H1 (cell line): ENCODE data around the gene SH3BP2. TPM values are rescaled to one million over a fixed set of nuclear protein-coding genes. Genes with fewer than 3 reads are reported as not detected.

Source experiments
- CTCF ChIA-PET: fragments of 300-600 bp; sonication (Branson Sonifier 250); formaldehyde crosslinking; loops from one replicate; lab custom pipeline; 2021; ENCODE audit not compliant: partially characterized antibody; lab: Charles Lee
- POLR2A ChIA-PET: fragments of 300-600 bp; sonication (Branson Sonifier 250); formaldehyde crosslinking; loops from one replicate; lab custom pipeline; 2021; ENCODE audit warnings: inconsistent platforms; ENCODE audit not compliant: partially characterized antibody; lab: Charles Lee
- DNase-seq, 2 experiments: peaks; one replicate each; pipeline versions ENCODE4 v3.0.0 to v3.0.0-alpha.2; 2010 to 2022; ENCODE audit warnings: low spot score in 2 of 2, low read depth in 1 of 2, mixed read lengths in 1 of 2
- FAIRE-seq: peaks from 2 replicates; lab custom pipeline; 2011; peaks lifted over from hg19 to GRCh38; lab: Jason Lieb, UNC
- H2AFZ ChIP-seq: 2 replicates; pipeline ENCODE4 v1.8.1; 2012; ENCODE audit warnings: low read length, inconsistent platforms
- H2AK5ac ChIP-seq: 2 replicates; pipeline ENCODE4 v1.6.1; 2013; ENCODE audit warnings: low read depth, low read length
- H2BK120ac ChIP-seq: replicated peaks from 2 replicates; pipeline ENCODE3; 2013; ENCODE audit warnings: low read depth, low read length, inconsistent platforms
- H2BK12ac ChIP-seq: 2 replicates; pipeline ENCODE4 v1.6.1; 2013; ENCODE audit warnings: low read depth, low read length
- H2BK15ac ChIP-seq: 2 replicates; pipeline ENCODE4 v1.6.1; 2013; ENCODE audit warnings: low read length
- H2BK20ac ChIP-seq: 2 replicates; pipeline ENCODE4 v1.6.1; 2013; ENCODE audit warnings: low read length
- H2BK5ac ChIP-seq: 2 replicates; pipeline ENCODE4 v1.6.1; 2013; ENCODE audit warnings: low read depth, low read length
- H3K14ac ChIP-seq: 2 replicates; pipeline ENCODE4 v1.6.1; 2013; ENCODE audit warnings: inconsistent platforms; ENCODE audit not compliant: insufficient read length
- H3K18ac ChIP-seq: 2 replicates; pipeline ENCODE4 v1.6.1; 2013; ENCODE audit warnings: low read length; ENCODE audit errors: extremely low read depth
- H3K23ac ChIP-seq: 2 replicates; pipeline ENCODE4 v1.6.1; 2013; ENCODE audit warnings: inconsistent platforms; ENCODE audit not compliant: insufficient read length
- H3K23me2 ChIP-seq: 2 replicates; pipeline ENCODE4 v1.6.1; 2013; ENCODE audit warnings: low read depth, low read length
- H3K27ac ChIP-seq: 2 replicates; pipeline ENCODE4 v1.6.1; 2011; ENCODE audit warnings: low read depth, low read length, inconsistent platforms
- H3K27me3 ChIP-seq, 4 experiments: replicated peaks in 1 of 4; 1 replicate in 1 of 4; 2 replicates in 3 of 4; pipeline versions ENCODE4 v1.6.1 to v1.8.1; 2011 to 2013; ENCODE audit warnings: low read length in 3 of 4, mild to moderate bottlenecking in 3 of 4, inconsistent platforms in 2 of 4, mixed read lengths in 2 of 4, moderate library complexity in 1 of 4; ENCODE audit not compliant: control insufficient read depth in 3 of 4, insufficient read depth in 3 of 4; ENCODE audit errors: extremely low read depth in 1 of 4
- H3K36me3 ChIP-seq, 4 experiments: 2 replicates each; pipeline versions ENCODE4 v1.6.1 to v1.8.1; 2011 to 2013; ENCODE audit warnings: mild to moderate bottlenecking in 4 of 4, low read length in 3 of 4, moderate library complexity in 2 of 4, control low read depth in 1 of 4, inconsistent platforms in 1 of 4; ENCODE audit not compliant: insufficient read depth in 4 of 4, control insufficient read depth in 2 of 4
- H3K4ac ChIP-seq: replicated peaks from 2 replicates; pipeline ENCODE3; 2013; ENCODE audit warnings: low read length, low read depth, mixed read lengths, inconsistent platforms; ENCODE audit not compliant: insufficient read length
- H3K4me1 ChIP-seq, 4 experiments: replicated peaks in 1 of 4; 1 replicate in 1 of 4; 2 replicates in 3 of 4; pipeline versions ENCODE4 v1.6.1 to v1.8.1; 2011 to 2013; ENCODE audit warnings: low read length in 3 of 4, inconsistent platforms in 2 of 4, mixed read lengths in 1 of 4; ENCODE audit not compliant: insufficient read depth in 4 of 4, control insufficient read depth in 3 of 4
- H3K4me2 ChIP-seq, 2 experiments: 2 replicates each; pipeline versions ENCODE4 v1.6.1 to v1.8.1; 2011 to 2013; ENCODE audit warnings: low read depth in 2 of 2, low read length in 2 of 2, control low read depth in 1 of 2, inconsistent platforms in 1 of 2, mild to moderate bottlenecking in 1 of 2; ENCODE audit not compliant: insufficient read depth in 1 of 2
- H3K4me3 ChIP-seq, 4 experiments: fragments of 200-600, 300-600 bp in 1 of 4; sonication (generic), shearing (Covaris generic), sonication (Bioruptor Twin) in 1 of 4; 2 replicates each; pipeline versions ENCODE4 v1.5.1 to v1.8.1; 2011 to 2016; ENCODE audit warnings: low read length in 4 of 4, low read depth in 3 of 4, control low read depth in 2 of 4, inconsistent platforms in 2 of 4, mild to moderate bottlenecking in 2 of 4, mixed read lengths in 1 of 4, moderate library complexity in 1 of 4; ENCODE audit not compliant: insufficient read depth in 2 of 4; ENCODE audit errors: extremely low read depth in 1 of 4
- H3K56ac ChIP-seq: replicated peaks from 2 replicates; pipeline ENCODE3; 2013; ENCODE audit warnings: low read depth, mild to moderate bottlenecking, mixed read lengths, low read length, inconsistent platforms; ENCODE audit not compliant: insufficient read length
- H3K79me1 ChIP-seq: 2 replicates; pipeline ENCODE4 v1.6.1; 2013; ENCODE audit warnings: low read depth, low read length, control low read depth
- H3K79me2 ChIP-seq, 2 experiments: 2 replicates each; pipeline versions ENCODE4 v1.6.1 to v1.8.1; 2012 to 2013; ENCODE audit warnings: low read length in 2 of 2, mild to moderate bottlenecking in 2 of 2, inconsistent platforms in 1 of 2; ENCODE audit not compliant: insufficient read depth in 2 of 2, control insufficient read depth in 1 of 2
- H3K9ac ChIP-seq, 4 experiments: replicated peaks in 1 of 4; 1 replicate in 1 of 4; 2 replicates in 3 of 4; pipeline versions ENCODE4 v1.6.1 to v1.8.1; 2011 to 2013; ENCODE audit warnings: low read depth in 3 of 4, low read length in 3 of 4, control low read depth in 2 of 4, mild to moderate bottlenecking in 2 of 4, moderate library complexity in 2 of 4, inconsistent platforms in 1 of 4; ENCODE audit errors: extremely low read depth in 1 of 4
- H3K9me3 ChIP-seq, 2 experiments: 2 replicates each; pipeline versions ENCODE4 v1.6.1 to v1.8.1; 2012 to 2013; ENCODE audit warnings: mild to moderate bottlenecking in 2 of 2, moderate library complexity in 2 of 2, control low read depth in 1 of 2, inconsistent platforms in 1 of 2, low read depth in 1 of 2, low read length in 1 of 2, mixed read lengths in 1 of 2; ENCODE audit not compliant: insufficient read depth in 2 of 2
- H4K20me1 ChIP-seq, 2 experiments: replicated peaks in 1 of 2; 2 replicates each; pipeline versions ENCODE3 to v1.8.1; 2011 to 2013; ENCODE audit warnings: inconsistent platforms in 2 of 2, low read length in 2 of 2, mild to moderate bottlenecking in 1 of 2; ENCODE audit not compliant: insufficient read depth in 2 of 2, control insufficient read depth in 1 of 2
- H4K5ac ChIP-seq: 2 replicates; pipeline ENCODE4 v1.6.1; 2013; ENCODE audit warnings: low read length, low read depth, mixed read lengths, inconsistent platforms; ENCODE audit not compliant: insufficient read length
- H4K8ac ChIP-seq: 2 replicates; pipeline ENCODE4 v1.8.0; 2013; ENCODE audit warnings: mild to moderate bottlenecking, moderate library complexity, low read length, inconsistent platforms; ENCODE audit not compliant: insufficient read depth; ENCODE audit errors: extremely low read depth
- H4K91ac ChIP-seq: replicated peaks from 2 replicates; pipeline ENCODE3; 2013; ENCODE audit warnings: low read length, mixed read lengths, inconsistent platforms; ENCODE audit not compliant: insufficient read length
- KDM5A ChIP-seq: fragments of 200-600 bp; IDR thresholded peaks from 2 replicates; pipeline ENCODE4 v1.7.1; 2012; ENCODE audit warnings: mild to moderate bottlenecking, low read length, inconsistent platforms, mixed read lengths
- SIN3A ChIP-seq, 2 experiments: IDR thresholded peaks in 1 of 2; conservative IDR thresholded peaks in 1 of 2; 2 replicates each; pipeline ENCODE4 v1.6.1; 2011 to 2012; ENCODE audit warnings: low read length in 2 of 2, improper control_type of control experiment in 1 of 2, low read depth in 1 of 2, mild to moderate bottlenecking in 1 of 2
- WGBS, 2 experiments: shearing (Covaris generic) in 1 of 2; methylation state at CpG; one replicate each; pipeline versions ENCODE4 v1.1.6 to v1.1.7; 2013 to 2015; ENCODE audit warnings: low lambda C conversion rate in 2 of 2, mixed read lengths in 2 of 2, inconsistent platforms in 1 of 2, low coverage in 1 of 2, missing lambda C conversion rate in 1 of 2; ENCODE audit not compliant: insufficient replicate concordance in 2 of 2, insufficient coverage in 1 of 2, insufficient read length in 1 of 2; ENCODE audit errors: extremely low coverage in 1 of 2, missing lambda C conversion rate in 1 of 2; 5-methylcytosine and 5-hydroxymethylcytosine counted together
- polyA plus RNA-seq, 7 experiments: library from polyadenylated mRNA; depleted of rRNA in 3 of 7; stranded (reverse) in 5 of 7; unstranded in 2 of 7; fragments of >200 nt in 5 of 7; fragments of 200-250 nt in 2 of 7; gene quantifications; 1 replicate in 5 of 7; 2 replicates in 1 of 7; 4 replicates in 1 of 7; pipeline versions ENCODE4 v1.2.1 to v1.2.3, GENCODE V29; 2011 to 2013; ENCODE audit warnings: missing spikeins in 2 of 7, mixed read lengths in 2 of 7
- total RNA-seq: library from RNA; stranded (reverse); fragmentation: NEBNext Ultra II Directional; extraction: Animal tissue kit (Norgen Biotek cat#: 25700); gene quantifications from 2 replicates; pipeline ENCODE4 v1.2.1, GENCODE V29; 2021

Gene SH3BP2
- total and polyA plus RNA-seq, 2 of the 8 experiments (the other 6 are each of a cell fraction or from before 2014, with no cell fraction given) = 27.4 to 31.4 TPM

DNA sequence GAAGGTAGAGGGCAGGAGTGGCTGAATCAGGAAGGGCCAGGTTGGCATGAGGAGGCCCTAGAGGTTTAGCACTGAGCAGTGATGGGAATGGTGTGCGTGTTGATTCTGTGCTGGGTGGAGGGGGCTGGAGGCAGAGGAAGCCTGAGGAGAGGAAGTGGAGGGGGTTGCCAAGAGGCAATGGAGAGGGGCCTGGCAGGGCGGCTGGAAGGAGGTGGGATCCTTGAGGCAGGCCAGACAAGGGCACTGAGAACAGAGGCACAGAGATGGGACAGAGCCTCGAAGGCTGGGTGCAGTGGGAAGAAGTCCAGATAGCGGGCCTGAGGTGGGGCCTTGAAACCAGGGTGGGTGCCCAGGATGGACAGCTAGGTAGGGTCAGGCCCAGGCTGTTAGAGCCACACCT, 24.3 kb downstream of the SH3BP2 start:
- H3K56ac ChIP-seq = no peak overlapping the region
- H3K4me2 ChIP-seq = peak overlapping the region in 1 of 2 experiments; percentile 64; a peak in 1 of 4 replicates
- no peak overlapping the region for H3K14ac ChIP-seq
- DNase-seq = no peak
- peaks cover 0 to 9% of the 10 kb centered on the region in 2 experiments for H4K20me1 ChIP-seq
- no peak overlapping the region for H2AFZ ChIP-seq
- CTCF ChIA-PET = interaction anchor here (1.5 to 2.4 kb wide), 3 partner anchors 13 to 113 kb away, joined by 4 to 6 read pairs (median 4); no protein-coding TSS in a partner anchor
- H3K4me3 ChIP-seq = no peak overlapping the region
- peak overlapping the region; percentile 72; the same call in 1 of the 2 replicates for H2BK15ac ChIP-seq
- peaks cover 0 to 6% (median 1%) of the 10 kb centered on the region in 4 experiments; a peak in 1 of 8 replicates for H3K36me3 ChIP-seq
- H3K23me2 ChIP-seq = peaks cover 3% of the 10 kb centered on the region; the same call in 1 of the 2 replicates
- H4K91ac ChIP-seq = peak overlapping the region; percentile 88
- peaks cover 0 to 9% of the 10 kb centered on the region in 2 experiments; a peak in 1 of 4 replicates for H3K79me2 ChIP-seq
- WGBS, 2 experiments = 97% methylated on average over 4 of the region's 4 CpGs; no CpG with 5 or more reads in 1 of the 2 experiments
- no peak overlapping the region for H3K27ac ChIP-seq
- no peak overlapping the region; the same call in 1 of the 2 replicates for H4K8ac ChIP-seq
- H3K79me1 ChIP-seq = peaks cover 11% of the 10 kb centered on the region
- no peaks in the 10 kb centered on the region for H3K9me3 ChIP-seq
- H3K23ac ChIP-seq = no peak overlapping the region
- H3K27me3 ChIP-seq = peaks cover 0 to 7% (median 0%) of the 10 kb centered on the region in 4 experiments; a peak in 2 of 7 replicates
- no peak overlapping the region for H2BK5ac ChIP-seq
- H2BK20ac ChIP-seq = 0 out of 2 replicates have a peak overlapping the region, but pooled peaks have one; percentile 61
- TF ChIP-seq KDM5A (no peak), SIN3A (conservative IDR thresholded peaks at IDR 0.05 in 1 of 2, IDR thresholded peaks at IDR 0.05 in 1 of 2; ENCODE audit: low read depth in 1 of 2, low read length in 2 of 2) (no peak)
- no peak overlapping the region for H4K5ac ChIP-seq
- H3K4ac ChIP-seq = no peak overlapping the region
- peaks cover 0 to 16% (median 10%) of the 10 kb centered on the region in 4 experiments; a peak in 5 of 7 replicates for H3K4me1 ChIP-seq
- H2AK5ac ChIP-seq = no peak overlapping the region
- POLR2A ChIA-PET = interaction anchor here (1.1 to 6.0 kb wide), 6 partner anchors 13 to 69 kb away, joined by 3 to 75 read pairs (median 26); partner anchors contain the start of gene TNIP2
- H2BK120ac ChIP-seq = peak overlapping the region; percentile 15
- no peak for FAIRE-seq
- H2BK12ac ChIP-seq = peak overlapping the region; percentile 60; the same call in 1 of the 2 replicates
- H3K18ac ChIP-seq = peak overlapping the region; percentile 51
- H3K9ac ChIP-seq = no peak overlapping the region
